Stimulated activated CD4-positive, alpha-beta T cell treated with anti-CD3 and anti-CD28 coated beads, Interleukin-15, amount 100 ng/mL, for 24 hours (primary cell): Measurements from ENCODE around the gene ZNF384.

Experiments used
- DNase-seq: peaks from one replicate; pipeline ENCODE4 v3.0.0-alpha.2; 2020

Gene ZNF384

GRCh38 chr12:6620137-6620884 lies 68.9 kb downstream of the ZNF384 start:
- DNase-seq = peak; percentile 69

DNA sequence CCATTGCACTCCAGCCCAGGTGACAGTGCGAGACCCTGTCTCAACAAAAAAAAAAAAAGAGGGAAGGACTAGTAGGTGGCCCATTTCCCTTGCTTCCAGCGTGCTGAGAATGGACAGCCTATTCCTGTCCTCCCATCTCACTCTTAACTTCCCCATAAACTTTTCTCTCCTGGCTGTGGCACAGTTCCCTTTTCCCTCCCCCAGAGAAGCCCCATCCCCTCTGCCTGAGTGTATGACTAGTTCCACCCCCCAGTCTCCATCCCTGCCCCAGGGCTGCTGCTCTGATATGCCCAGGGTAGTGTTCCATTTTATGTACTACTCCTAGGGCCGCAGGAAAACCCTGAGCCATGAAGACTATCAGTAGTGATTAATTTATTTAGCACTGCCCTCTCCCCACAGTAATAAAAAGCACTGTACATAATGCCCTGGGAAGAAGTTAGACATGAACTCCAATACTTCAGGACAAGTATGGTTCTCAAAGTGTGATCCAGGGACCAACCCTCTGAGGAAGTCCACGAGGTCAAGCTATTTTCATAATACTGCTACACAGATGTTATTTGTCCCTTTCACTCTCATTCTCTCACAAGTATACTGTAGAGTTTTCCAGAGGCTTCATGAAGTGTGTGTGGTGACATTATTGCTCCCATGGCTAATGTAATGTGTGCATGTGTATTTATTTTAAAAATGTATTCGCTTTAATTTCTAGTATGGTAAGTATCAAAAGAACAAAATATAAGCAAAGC lies 70.5 kb downstream of the ZNF384 start:
- no peak for DNase-seq
